ENCODE results near the gene AJM1.

AJM1 gene

GRCh38 chr9:136850866-136851775 lies 8.8 kb downstream of the AJM1 start:
- Histone ChIP-seq H3K27me3 (replicated peaks; ENCODE audit: control insufficient read depth, insufficient read depth, low read length, poor library complexity, severe bottlenecking) (peaks cover 13% of the 10 kb centered on the region), H3K4me3 (ENCODE audit: insufficient read depth, low read depth, low read length, poor library complexity, severe bottlenecking) (no peak overlapping the region), H3K9me3 (ENCODE audit: control insufficient read depth, low read length) (no peaks in the 10 kb centered on the region), H3K36me3 (ENCODE audit: control insufficient read depth, insufficient read depth, low read length) (no peaks in the 10 kb centered on the region), H3K27ac (ENCODE audit: insufficient read depth, low read length, poor library complexity, severe bottlenecking) (no peak overlapping the region), H3K4me1 (ENCODE audit: control insufficient read depth, insufficient read depth, low read length, poor library complexity, severe bottlenecking) (peaks cover 27% of the 10 kb centered on the region)
- DNase-seq, result no peak

GRCh38 chr9:136851941-136852663 lies 9.8 kb downstream of the AJM1 start, which contains the start of gene MAMDC4:
MAMDC4 (plus strand) TSS chr9:136852346; CDS start chr9:136852417, 71 bp downstream.
- Histone ChIP-seq H3K4me1 (ENCODE audit: control insufficient read depth, insufficient read depth, low read length, poor library complexity, severe bottlenecking) (peaks cover 22% of the 10 kb centered on the region), H3K4me3 (ENCODE audit: insufficient read depth, low read depth, low read length, poor library complexity, severe bottlenecking) (no peak within 1 kb of the TSS), H3K36me3 (ENCODE audit: control insufficient read depth, insufficient read depth, low read length) (no peaks in the 10 kb centered on the region), H3K27me3 (replicated peaks; ENCODE audit: control insufficient read depth, insufficient read depth, low read length, poor library complexity, severe bottlenecking) (peaks cover 8% of the 10 kb centered on the region), H3K27ac (ENCODE audit: insufficient read depth, low read length, poor library complexity, severe bottlenecking) (no peak within 1 kb of the TSS), H3K9me3 (ENCODE audit: control insufficient read depth, low read length) (no peaks in the 10 kb centered on the region)
- no peak for DNase-seq

- Histone ChIP-seq H3K4me3 (ENCODE audit: insufficient read depth, low read depth, low read length, poor library complexity, severe bottlenecking) (no peak overlapping the region), H3K36me3 (ENCODE audit: control insufficient read depth, insufficient read depth, low read length) (no peaks in the 10 kb centered on the region), H3K9me3 (ENCODE audit: control insufficient read depth, low read length) (no peaks in the 10 kb centered on the region), H3K4me1 (ENCODE audit: control insufficient read depth, insufficient read depth, low read length, poor library complexity, severe bottlenecking) (peaks cover 15% of the 10 kb centered on the region), H3K27ac (ENCODE audit: insufficient read depth, low read length, poor library complexity, severe bottlenecking) (no peak overlapping the region), H3K27me3 (replicated peaks; ENCODE audit: control insufficient read depth, insufficient read depth, low read length, poor library complexity, severe bottlenecking) (peaks cover 1% of the 10 kb centered on the region)
- no peak for DNase-seq
Measured at GRCh38 chr9:136852664-136853595, 10.7 kb downstream of the AJM1 start.

GRCh38 chr9:136853596-136854112 lies 11.4 kb downstream of the AJM1 start:
- no peak for DNase-seq
- H3K27ac ChIP-seq (ENCODE audit: insufficient read depth, low read length, poor library complexity, severe bottlenecking), result no peak overlapping the region
- no peaks in the 10 kb centered on the region for H3K9me3 ChIP-seq (ENCODE audit: control insufficient read depth, low read length)
- H3K4me3 ChIP-seq (ENCODE audit: insufficient read depth, low read depth, low read length, poor library complexity, severe bottlenecking), result no peak overlapping the region
- H3K36me3 ChIP-seq (ENCODE audit: control insufficient read depth, insufficient read depth, low read length), result no peaks in the 10 kb centered on the region
- no peaks in the 10 kb centered on the region for H3K27me3 ChIP-seq (replicated peaks; ENCODE audit: control insufficient read depth, insufficient read depth, low read length, poor library complexity, severe bottlenecking)
- H3K4me1 ChIP-seq (ENCODE audit: control insufficient read depth, insufficient read depth, low read length, poor library complexity, severe bottlenecking), result peaks cover 8% of the 10 kb centered on the region

GRCh38 chr9:136854113-136854841 lies 12.0 kb downstream of the AJM1 start:
- Histone ChIP-seq H3K4me1 (ENCODE audit: control insufficient read depth, insufficient read depth, low read length, poor library complexity, severe bottlenecking) (peaks cover 8% of the 10 kb centered on the region), H3K36me3 (ENCODE audit: control insufficient read depth, insufficient read depth, low read length) (no peaks in the 10 kb centered on the region), H3K9me3 (ENCODE audit: control insufficient read depth, low read length) (no peaks in the 10 kb centered on the region), H3K27me3 (replicated peaks; ENCODE audit: control insufficient read depth, insufficient read depth, low read length, poor library complexity, severe bottlenecking) (no peaks in the 10 kb centered on the region), H3K4me3 (ENCODE audit: insufficient read depth, low read depth, low read length, poor library complexity, severe bottlenecking) (no peak overlapping the region), H3K27ac (ENCODE audit: insufficient read depth, low read length, poor library complexity, severe bottlenecking) (no peak overlapping the region)
- no peak for DNase-seq

- no peak for DNase-seq
- no peaks in the 10 kb centered on the region for H3K36me3 ChIP-seq (ENCODE audit: control insufficient read depth, insufficient read depth, low read length)
- no peak overlapping the region for H3K4me3 ChIP-seq (ENCODE audit: insufficient read depth, low read depth, low read length, poor library complexity, severe bottlenecking)
- H3K27me3 ChIP-seq (replicated peaks; ENCODE audit: control insufficient read depth, insufficient read depth, low read length, poor library complexity, severe bottlenecking), result no peaks in the 10 kb centered on the region
- H3K27ac ChIP-seq (ENCODE audit: insufficient read depth, low read length, poor library complexity, severe bottlenecking), result no peak overlapping the region
- no peaks in the 10 kb centered on the region for H3K9me3 ChIP-seq (ENCODE audit: control insufficient read depth, low read length)
- H3K4me1 ChIP-seq (ENCODE audit: control insufficient read depth, insufficient read depth, low read length, poor library complexity, severe bottlenecking), result peaks cover 4% of the 10 kb centered on the region
Measured at GRCh38 chr9:136854842-136855460, 12.7 kb downstream of the AJM1 start.

GRCh38 chr9:136855461-136856078 lies 13.3 kb downstream of the AJM1 start:
- H3K27ac ChIP-seq (ENCODE audit: insufficient read depth, low read length, poor library complexity, severe bottlenecking), result no peak overlapping the region
- DNase-seq, result no peak
- no peaks in the 10 kb centered on the region for H3K4me1 ChIP-seq (ENCODE audit: control insufficient read depth, insufficient read depth, low read length, poor library complexity, severe bottlenecking)
- no peak overlapping the region for H3K4me3 ChIP-seq (ENCODE audit: insufficient read depth, low read depth, low read length, poor library complexity, severe bottlenecking)
- H3K36me3 ChIP-seq (ENCODE audit: control insufficient read depth, insufficient read depth, low read length), result no peaks in the 10 kb centered on the region
- H3K9me3 ChIP-seq (ENCODE audit: control insufficient read depth, low read length), result no peaks in the 10 kb centered on the region
- H3K27me3 ChIP-seq (replicated peaks; ENCODE audit: control insufficient read depth, insufficient read depth, low read length, poor library complexity, severe bottlenecking), result no peaks in the 10 kb centered on the region

- peaks cover 4% of the 10 kb centered on the region for H3K36me3 ChIP-seq (ENCODE audit: control insufficient read depth, insufficient read depth, low read length)
- H3K27me3 ChIP-seq (replicated peaks; ENCODE audit: control insufficient read depth, insufficient read depth, low read length, poor library complexity, severe bottlenecking), result no peaks in the 10 kb centered on the region
- H3K27ac ChIP-seq (ENCODE audit: insufficient read depth, low read length, poor library complexity, severe bottlenecking), result no peak overlapping the region
- no peak overlapping the region for H3K4me3 ChIP-seq (ENCODE audit: insufficient read depth, low read depth, low read length, poor library complexity, severe bottlenecking)
- DNase-seq, result no peak
- no peaks in the 10 kb centered on the region for H3K9me3 ChIP-seq (ENCODE audit: control insufficient read depth, low read length)
- no peaks in the 10 kb centered on the region for H3K4me1 ChIP-seq (ENCODE audit: control insufficient read depth, insufficient read depth, low read length, poor library complexity, severe bottlenecking)
Measured at GRCh38 chr9:136856079-136856476, 13.8 kb downstream of the AJM1 start.

Data from effector memory CD4-positive, alpha-beta T cell (primary cell).